KMS-11 (cell line): ENCODE measurements around the gene SLC38A4.

Experiments used
- H2AFZ ChIP-seq: fragments of 200-600 bp; sonication (generic); 2 replicates; pipeline ENCODE4 v1.6.1; 2016; ENCODE audit warnings: antibody characterized with exemption, mixed run types, low read depth
- H3K27ac ChIP-seq: fragments of 200-600 bp; sonication (generic); 2 replicates; pipeline ENCODE4 v1.6.1; 2016; ENCODE audit warnings: mild to moderate bottlenecking, mixed run types
- H3K27me3 ChIP-seq: fragments of 200-600 bp; sonication (generic); 2 replicates; pipeline ENCODE4 v1.6.1; 2017; ENCODE audit warnings: mild to moderate bottlenecking, low read depth, mixed run types, moderate library complexity; ENCODE audit not compliant: insufficient read depth
- H3K36me3 ChIP-seq: fragments of 200-600 bp; sonication (generic); 2 replicates; pipeline ENCODE4 v1.6.1; 2017; ENCODE audit warnings: mild to moderate bottlenecking, mixed run types; ENCODE audit not compliant: insufficient read depth
- H3K4me1 ChIP-seq: fragments of 200-600 bp; sonication (generic); 2 replicates; pipeline ENCODE4 v1.6.1; 2016; ENCODE audit warnings: mild to moderate bottlenecking, low read depth, mixed run types; ENCODE audit not compliant: poor library complexity, severe bottlenecking
- H3K4me2 ChIP-seq: fragments of 200-600 bp; sonication (generic); 2 replicates; pipeline ENCODE4 v1.7.0; 2016; ENCODE audit warnings: mild to moderate bottlenecking, mixed run types
- H3K4me3 ChIP-seq: fragments of 200-600 bp; sonication (generic); IDR thresholded peaks from 2 replicates; pipeline ENCODE4 v1.6.1; 2017; ENCODE audit warnings: low read depth, low read length, mixed read lengths; ENCODE audit not compliant: insufficient read depth
- H3K79me2 ChIP-seq: fragments of 200-600 bp; sonication (generic); 2 replicates; pipeline ENCODE4 v1.6.1; 2016; ENCODE audit warnings: low read depth, mixed run types; ENCODE audit not compliant: insufficient read depth
- H3K9ac ChIP-seq: fragments of 200-600 bp; sonication (generic); 2 replicates; pipeline ENCODE4 v1.6.1; 2016; ENCODE audit warnings: mild to moderate bottlenecking, mixed run types
- H4K20me1 ChIP-seq: fragments of 200-600 bp; sonication (generic); 2 replicates; pipeline ENCODE4 v1.6.1; 2016; ENCODE audit warnings: mild to moderate bottlenecking, mixed run types; ENCODE audit not compliant: insufficient read depth
- CTCF ChIP-seq: fragments of 200-600 bp; sonication (generic); conservative IDR thresholded peaks from 2 replicates; pipeline ENCODE4 v1.6.1; 2017; ENCODE audit warnings: low read depth, mild to moderate bottlenecking, antibody characterized with exemption, low read length, moderate library complexity, mixed read lengths

SLC38A4 gene

GRCh38 chr12:46811185-46811584, 14.6 kb downstream of the SLC38A4 start:
- H3K27me3 ChIP-seq: no peaks in the 10 kb centered on the region
- no peaks in the 10 kb centered on the region for H3K79me2 ChIP-seq
- no peak overlapping the region for H3K4me2 ChIP-seq
- no peaks in the 10 kb centered on the region for H4K20me1 ChIP-seq
- TF ChIP-seq CTCF: no peak
- no peak overlapping the region for H3K4me3 ChIP-seq
- no peaks in the 10 kb centered on the region for H3K36me3 ChIP-seq
- no peaks in the 10 kb centered on the region for H3K4me1 ChIP-seq
- no peak overlapping the region for H3K9ac ChIP-seq
- H3K27ac ChIP-seq: no peak overlapping the region
- no peak overlapping the region for H2AFZ ChIP-seq

- H3K27ac ChIP-seq: no peak overlapping the region
- no peak overlapping the region for H3K9ac ChIP-seq
- H3K27me3 ChIP-seq: no peaks in the 10 kb centered on the region
- no peaks in the 10 kb centered on the region for H4K20me1 ChIP-seq
- no peak overlapping the region for H3K4me2 ChIP-seq
- H2AFZ ChIP-seq: no peak overlapping the region
- H3K4me3 ChIP-seq: no peak overlapping the region
- H3K79me2 ChIP-seq: no peaks in the 10 kb centered on the region
- H3K4me1 ChIP-seq: no peaks in the 10 kb centered on the region
- H3K36me3 ChIP-seq: no peaks in the 10 kb centered on the region
- no peak for TF ChIP-seq CTCF
Measured at GRCh38 chr12:46808955-46809697, 16.7 kb downstream of the SLC38A4 start.

GRCh38 chr12:46808317-46808716, 17.5 kb downstream of the SLC38A4 start:
- Histone ChIP-seq H3K36me3 (no peaks in the 10 kb centered on the region), H3K4me2 (no peak overlapping the region), H3K4me3 (no peak overlapping the region), H4K20me1 (no peaks in the 10 kb centered on the region), H3K4me1 (no peaks in the 10 kb centered on the region), H3K27me3 (no peaks in the 10 kb centered on the region), H3K9ac (no peak overlapping the region), H3K27ac (no peak overlapping the region), H2AFZ (no peak overlapping the region), H3K79me2 (no peaks in the 10 kb centered on the region)
- no peak for TF ChIP-seq CTCF

- no peaks in the 10 kb centered on the region for H3K36me3 ChIP-seq
- no peak overlapping the region for H3K4me3 ChIP-seq
- no peak overlapping the region for H3K27ac ChIP-seq
- no peaks in the 10 kb centered on the region for H3K4me1 ChIP-seq
- no peaks in the 10 kb centered on the region for H3K79me2 ChIP-seq
- no peak overlapping the region for H2AFZ ChIP-seq
- H4K20me1 ChIP-seq: no peaks in the 10 kb centered on the region
- no peak overlapping the region for H3K9ac ChIP-seq
- TF ChIP-seq CTCF: no peak
- no peak overlapping the region for H3K4me2 ChIP-seq
- H3K27me3 ChIP-seq: no peaks in the 10 kb centered on the region
Measured at GRCh38 chr12:46804054-46804453, 21.7 kb downstream of the SLC38A4 start.
